Measurements from ENCODE around the gene GALNT15.

Gene GALNT15

DNA sequence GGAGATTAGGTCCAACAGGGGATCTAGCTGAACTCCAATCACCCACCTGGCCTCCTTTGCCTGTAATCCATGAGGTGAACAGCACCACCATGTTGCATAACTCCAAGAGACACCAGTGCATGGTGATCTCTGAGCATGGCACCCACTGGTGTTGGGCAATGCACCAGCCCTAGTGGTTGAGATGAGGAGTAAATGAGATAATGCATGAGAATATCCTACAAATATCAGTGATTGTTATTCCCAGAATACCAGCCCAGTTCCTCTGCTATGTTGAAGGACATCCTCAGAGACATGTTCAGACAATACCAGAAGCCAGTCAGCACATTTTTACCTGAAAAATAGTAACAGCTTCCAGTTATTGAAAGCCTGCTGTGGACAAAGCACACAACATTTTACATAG is 14.7 kb downstream of the GALNT15 start:
- DNase-seq = no peak

DNA sequence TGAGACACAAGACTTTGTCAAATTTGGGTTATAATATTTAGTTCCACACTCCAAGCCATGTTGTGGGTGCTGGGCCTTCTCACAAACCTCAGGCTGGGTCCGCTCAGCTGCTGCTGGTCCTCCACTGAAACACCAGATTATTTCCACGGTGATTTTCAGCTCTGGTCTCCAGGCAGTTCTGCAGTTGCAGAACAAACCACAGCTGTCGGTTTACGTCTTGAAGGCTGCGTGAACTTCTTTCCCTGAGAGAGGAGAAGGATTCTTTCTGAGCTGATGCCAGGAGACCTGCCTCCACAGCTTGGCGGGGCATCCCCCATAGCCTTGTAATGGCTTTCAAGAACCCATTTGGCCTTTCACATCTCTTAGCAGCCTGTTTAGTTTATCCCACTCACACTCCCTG is 16.2 kb downstream of the GALNT15 start:
- no peak for DNase-seq

DNA sequence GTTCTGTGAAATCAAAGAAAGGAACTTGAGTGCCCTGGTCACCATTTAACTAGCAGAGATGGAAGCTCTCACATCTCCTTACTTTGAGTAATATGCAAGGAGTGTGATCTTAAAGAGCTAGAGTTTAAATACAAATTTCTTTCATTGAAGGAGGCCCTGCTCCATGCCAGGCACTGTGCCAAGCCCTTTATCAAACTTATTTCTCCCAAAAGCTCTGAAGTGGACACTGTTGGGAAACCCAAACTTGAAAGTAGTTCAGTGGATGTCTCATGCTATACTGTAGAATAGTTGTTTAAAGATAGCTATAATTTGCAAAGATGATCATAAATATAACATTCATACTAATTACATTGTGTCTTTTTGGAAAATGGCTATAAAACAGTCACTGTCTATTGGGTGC is 17.1 kb downstream of the GALNT15 start:
- DNase-seq = no peak

DNA sequence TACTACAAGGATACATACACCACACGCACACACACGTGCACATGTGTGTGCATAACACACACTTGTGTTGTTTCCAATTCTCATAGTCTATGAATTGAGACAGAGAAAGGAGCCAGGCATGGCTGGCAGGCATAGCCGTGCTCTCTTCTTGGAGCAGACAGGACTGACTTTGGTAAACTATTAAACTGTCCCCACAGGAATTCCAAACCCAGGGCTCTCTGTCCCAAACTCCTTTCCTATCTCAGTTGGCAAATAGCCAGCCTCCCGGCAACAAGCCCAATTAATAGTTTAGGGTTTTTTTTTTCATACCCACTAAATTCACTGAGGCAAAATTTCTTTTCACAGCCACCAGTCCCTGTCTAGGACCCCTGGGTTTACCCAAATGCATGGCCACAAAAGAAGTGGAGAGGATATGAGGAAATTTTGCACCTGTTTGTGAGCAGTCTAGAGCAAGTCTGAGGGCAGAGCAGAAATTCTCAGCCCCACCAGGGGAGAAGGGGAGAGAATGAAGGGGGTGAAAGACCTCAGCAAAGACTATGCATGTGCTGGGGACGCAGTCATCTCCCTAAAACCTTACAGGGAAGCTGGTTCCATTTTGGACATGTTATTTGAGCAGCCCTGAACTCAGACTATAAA is 17.8 kb downstream of the GALNT15 start:
- DNase-seq = no peak

DNA sequence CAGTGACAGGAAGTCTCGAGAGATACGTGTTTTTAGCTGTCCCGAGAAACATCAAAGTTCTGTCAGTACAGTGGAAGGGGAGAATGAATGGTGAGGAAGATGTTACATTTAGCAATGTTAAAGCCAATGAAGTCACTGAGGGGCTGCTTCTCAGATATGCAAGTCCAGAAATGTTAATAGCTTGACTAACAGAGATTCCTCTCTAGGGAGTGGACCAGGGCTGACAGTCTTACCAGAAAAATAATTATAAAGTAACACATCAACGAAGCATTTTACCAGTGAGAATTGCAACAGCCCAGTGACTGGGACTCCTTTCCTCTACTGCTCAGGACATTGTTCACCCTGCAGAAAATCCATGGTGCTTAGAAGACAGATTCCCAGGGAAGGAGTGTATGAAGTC is 23.9 kb downstream of the GALNT15 start:
- no peak for DNase-seq

DNA sequence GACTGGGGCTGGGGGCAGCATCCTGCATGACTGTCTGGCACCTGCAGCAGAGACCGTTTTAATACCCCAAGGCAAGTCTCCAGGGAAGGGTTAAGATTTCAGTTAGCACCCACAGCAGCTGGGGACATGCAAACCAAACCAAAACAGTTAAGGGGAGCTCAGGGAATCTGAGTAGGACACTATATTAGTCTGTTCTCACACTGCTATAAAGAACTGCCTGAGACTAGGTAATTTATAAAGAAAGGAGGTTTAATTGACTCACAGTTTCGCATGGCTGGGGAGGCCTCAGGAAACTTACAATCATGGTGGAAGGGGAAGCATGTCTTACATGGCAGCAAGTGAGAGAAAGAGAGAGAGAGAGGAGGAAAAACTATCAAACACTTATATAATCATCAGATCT is 25.3 kb downstream of the GALNT15 start:
- no peak for DNase-seq

DNA sequence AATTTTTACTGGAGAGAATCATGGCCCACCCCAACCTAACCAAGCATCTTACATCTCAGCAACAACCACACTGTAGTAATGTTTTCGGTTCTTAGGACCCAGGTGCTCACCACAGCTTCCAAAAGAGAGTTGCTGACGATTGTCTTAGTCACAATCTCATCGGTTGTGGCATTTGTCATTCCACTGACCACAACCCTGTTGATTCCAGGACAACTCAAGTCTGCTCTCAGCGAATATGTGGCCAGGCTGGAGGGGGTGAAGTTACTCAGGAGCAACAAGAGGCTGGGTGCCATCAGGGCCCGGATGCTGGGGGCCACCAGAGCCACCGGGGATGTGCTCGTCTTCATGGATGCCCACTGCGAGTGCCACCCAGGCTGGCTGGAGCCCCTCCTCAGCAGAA is 25.9 kb downstream of the GALNT15 start:
- no peak for DNase-seq

DNA sequence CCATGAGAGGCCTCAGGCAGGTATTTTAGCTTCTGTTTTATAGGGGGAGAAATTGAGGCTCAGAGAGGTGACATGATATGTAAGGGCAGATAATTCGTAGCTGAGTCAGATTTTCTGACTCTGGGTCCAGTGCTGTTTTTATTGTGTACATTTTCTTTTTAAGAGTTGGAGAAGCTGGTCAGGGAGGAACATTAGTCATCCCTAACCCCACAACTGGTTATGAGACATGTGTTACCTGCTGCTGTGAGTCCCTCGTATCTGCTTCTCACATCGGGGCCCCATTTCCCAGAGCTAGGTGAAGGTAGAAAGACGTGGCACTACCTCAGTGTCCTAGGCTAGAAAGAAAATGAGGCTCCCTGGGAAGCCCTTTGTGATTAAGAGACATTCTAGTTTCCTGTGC is 28.6 kb downstream of the GALNT15 start:
- no peak for DNase-seq

DNA sequence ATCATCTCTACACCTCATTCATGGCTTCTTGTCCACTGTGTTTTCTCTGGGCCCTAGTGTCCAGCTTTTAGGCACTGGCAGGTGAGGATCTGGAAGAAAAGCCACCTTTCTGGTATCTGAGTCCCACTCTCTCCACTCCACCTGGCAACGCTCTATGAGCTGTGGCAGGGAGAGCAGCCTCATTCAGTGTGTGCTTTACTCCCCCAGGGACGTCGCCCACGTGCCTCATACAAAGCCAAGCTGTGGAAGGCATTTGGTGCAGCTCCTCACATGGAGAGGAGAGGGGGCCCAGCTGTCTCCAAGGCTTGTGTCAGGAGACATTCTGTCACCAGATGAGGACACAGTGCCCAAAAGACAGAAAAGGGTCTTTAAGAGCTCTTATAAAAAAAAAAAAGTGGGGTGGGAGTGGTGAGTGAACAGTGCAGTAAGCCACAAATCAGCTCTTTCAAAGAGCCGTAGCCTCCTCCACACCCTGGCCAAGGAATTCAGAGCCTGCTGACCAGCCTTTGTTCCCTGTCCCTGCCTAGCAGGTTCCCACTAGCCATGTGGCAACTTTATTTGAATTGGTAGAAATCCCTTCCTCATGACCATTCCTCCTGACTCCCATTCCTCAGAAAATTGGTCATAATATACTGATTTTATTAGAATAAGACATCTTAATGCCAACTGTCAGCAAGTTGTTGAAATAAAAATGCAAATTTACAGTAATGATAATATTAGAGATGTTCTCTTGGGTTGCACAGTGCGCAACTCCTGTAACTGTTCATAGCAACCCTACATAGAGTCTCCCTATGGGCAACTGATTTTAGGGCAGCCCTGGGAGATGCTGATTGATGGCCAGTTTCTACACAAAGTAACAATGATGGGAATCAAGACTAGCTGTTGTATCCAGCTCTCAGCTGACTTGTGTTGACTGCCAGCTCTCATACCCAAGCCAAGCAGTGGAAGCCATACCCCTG is 29.5 kb downstream of the GALNT15 start:
- no peak for DNase-seq

DNA sequence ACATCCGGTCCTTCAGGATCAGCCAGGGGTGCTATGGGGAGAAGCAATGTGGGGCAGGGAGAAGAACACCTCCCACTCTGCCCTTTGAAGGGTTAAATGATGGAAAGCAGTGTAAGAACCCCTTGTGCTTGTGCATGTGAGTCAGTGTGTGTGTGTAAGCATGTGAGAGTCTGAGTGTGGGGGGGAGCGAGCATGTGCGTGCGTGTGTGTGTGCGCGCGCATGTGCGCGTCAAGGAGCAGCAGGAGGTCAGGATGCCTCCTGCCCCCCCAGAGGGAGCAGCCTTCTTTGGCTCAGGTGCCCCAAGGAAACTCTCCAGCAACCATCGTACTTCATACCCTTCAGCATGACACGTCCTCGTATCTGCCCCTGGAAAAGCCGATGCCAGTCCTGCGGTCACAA is 30.3 kb downstream of the GALNT15 start:
- DNase-seq = no peak

DNA sequence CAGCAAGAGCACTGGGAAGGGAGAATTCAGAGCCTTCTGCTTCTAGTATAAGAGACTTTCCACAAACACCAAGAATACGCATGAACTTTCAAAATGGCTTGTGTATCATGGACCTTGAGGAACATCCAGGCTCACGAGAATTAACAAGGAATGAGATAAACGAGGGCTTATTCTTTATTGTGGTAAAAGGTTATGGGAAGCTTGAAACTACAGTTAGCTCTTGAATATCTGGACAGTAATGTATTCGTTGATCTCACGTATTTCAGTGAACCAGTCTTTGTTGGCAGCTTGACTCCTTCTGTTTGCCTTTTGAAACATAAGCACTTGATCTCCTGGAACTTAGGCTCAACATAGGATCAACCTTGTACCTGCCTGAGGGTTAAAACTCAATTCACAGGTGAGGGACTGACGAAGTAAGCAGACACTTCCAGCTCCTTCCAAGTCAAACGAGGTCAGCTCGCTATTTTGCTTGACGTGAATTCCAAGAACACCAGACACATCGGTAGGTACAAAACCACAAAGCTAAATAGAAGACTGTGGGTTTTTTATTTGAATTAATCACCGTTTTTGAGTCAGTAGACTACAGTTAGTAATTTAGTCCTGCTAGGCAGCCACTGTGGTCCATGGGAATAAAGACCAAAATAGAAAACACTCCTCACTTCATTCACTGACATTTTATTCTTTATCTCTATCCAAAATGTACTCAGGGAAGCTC is 30.8 kb downstream of the GALNT15 start:
- no peak for DNase-seq

DNA sequence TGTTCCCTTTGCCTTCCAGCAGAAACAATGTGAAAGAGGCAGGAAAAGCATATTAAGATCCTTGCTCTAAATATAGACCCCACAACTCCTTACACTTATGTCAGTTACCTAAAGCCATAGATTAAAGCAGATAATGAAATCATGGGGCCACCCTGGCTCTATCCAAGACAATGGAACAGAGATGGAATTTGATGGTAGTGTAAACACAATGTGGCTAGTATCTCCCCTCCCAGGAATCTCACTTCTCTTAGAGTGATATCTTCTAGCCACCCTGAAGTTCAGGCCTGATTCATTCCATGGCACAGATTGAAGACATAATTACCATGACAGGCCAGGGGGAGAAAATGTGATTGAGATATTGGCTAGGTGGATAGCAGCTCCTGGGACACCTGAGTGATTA is 32.6 kb downstream of the GALNT15 start:
- DNase-seq = no peak

DNA sequence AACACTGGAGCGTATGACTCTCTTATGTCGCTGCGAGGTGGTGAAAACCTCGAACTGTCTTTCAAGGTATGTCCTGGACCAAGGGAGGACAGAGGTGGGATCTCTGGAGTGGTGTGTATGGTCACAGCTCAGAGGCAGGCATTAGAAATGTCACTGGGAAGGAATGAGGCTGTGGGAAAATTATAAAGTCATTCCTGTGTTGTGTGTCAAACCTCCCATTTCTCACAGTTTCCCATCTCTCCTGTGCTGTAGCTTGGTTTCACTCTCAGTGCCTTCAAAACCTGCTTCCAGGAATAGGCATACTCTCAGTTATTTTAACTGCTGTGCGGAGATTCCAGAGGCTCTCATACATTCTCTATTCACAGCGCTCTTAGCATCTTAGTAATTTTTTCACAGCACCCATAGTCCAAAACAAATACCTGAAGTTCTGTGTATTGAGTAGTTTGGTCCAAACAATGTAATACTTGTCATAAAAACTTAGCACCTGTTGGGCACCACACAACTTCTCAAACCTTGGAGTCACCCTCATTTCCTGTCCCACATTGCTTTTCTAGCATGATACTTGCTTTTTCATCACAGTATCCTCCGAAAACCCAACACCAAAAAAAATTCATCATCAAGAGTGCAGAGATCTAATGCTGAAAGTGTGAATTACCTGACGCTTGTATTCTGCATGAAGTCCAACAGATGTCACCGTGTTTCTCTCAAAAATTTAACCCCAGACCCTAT is 36.9 kb downstream of the GALNT15 start:
- no peak for DNase-seq

DNA sequence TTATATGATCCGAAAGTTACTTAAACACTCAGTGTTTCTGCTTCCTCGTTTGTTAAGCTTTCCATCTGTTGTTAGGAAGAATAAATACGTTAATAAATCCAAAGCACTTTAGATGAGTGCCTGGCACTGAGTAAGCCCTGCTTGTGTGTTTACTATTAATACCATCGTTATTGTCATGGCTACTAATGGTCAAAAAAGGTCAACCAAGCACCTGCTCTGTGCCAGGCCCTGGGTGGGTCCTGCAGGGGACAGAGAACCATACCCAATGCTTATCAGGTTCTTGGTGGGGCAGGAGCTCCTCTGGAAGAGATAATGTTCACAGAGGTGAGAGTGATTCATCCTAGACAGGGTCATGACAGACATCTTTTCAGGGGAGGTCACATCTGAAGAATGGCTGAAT is 39.9 kb downstream of the GALNT15 start:
- DNase-seq = no peak

DNA sequence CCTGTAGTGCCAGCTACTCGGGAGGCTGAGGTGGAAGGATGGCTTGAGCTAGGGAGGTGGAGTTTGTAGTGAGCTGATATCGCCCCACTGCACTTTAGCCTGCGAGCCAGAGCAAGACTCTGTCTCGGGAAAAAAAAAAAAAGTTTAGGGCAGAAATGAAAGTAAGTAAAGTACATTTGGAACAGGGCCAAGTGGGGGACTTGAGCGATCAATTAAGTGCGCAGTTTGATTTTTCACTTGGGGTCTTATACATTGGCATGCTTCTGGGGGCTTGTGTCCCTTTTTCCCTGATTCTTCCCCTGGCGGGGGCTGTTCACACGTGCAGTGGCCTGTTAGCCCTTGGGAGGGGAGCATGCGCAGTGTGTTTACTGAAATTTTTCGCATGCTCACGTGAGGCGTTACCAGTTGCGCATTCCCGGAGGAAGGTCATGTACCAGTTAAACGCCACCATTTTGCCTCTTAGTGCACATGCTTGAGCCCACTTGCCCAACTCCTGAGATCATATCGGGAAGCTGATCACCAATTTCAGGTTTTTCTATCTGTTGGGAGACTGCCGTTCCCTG is 42.0 kb downstream of the GALNT15 start:
- DNase-seq = no peak

DNA sequence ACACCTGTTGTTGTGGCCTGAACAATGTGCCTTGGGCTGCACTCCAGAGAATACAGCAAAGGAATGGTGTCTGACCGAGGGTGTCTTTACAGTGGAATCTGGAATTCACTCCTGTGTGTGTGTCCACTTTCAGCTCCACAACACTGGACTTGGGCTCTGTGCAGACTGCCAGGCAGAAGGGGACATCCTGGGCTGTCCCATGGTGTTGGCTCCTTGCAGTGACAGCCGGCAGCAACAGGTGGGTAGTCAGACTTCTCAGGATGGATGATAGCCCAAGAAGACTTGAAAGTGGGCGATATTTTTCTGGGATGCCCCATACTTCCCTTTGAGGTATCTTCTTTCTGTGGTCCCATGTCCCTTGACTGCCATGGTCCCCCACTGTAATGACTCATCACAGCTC is 45.3 kb downstream of the GALNT15 start:
- DNase-seq = no peak

DNA sequence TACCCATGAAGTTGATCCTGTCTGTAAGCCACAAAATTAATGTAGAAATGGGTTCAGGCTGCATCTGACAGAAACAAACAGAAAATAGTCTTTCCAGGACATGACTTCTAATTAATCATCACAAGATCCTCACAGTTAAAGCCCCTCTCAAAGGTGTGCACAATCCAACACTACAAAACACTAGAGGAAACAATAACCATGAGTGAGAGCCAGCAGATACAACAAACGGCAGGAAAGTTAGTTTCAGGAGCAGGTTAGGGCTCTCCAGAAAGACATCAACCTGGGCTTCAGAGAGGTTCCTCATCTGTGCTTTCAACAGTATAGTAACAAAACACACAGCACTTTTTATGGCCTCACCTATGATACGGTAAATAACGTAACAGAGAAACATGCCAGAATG is 47.5 kb downstream of the GALNT15 start:
- DNase-seq = no peak

DNA sequence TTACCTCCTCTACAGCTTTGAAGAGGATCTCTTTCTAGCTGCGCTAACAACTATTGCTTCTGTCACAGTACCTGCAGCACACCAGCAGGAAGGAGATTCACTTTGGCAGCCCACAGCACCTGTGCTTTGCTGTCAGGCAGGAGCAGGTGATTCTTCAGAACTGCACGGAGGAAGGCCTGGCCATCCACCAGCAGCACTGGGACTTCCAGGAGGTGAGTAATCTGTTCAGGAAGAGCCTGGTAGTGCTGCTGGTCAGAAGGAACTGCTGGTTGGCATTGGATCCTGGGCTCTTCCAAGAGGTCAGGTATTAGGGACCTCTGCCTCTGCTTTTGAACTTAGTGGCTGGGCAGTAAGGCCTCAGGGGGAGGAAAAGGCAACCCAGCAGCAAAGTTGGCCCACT is 48.1 kb downstream of the GALNT15 start:
- DNase-seq = no peak

DNA sequence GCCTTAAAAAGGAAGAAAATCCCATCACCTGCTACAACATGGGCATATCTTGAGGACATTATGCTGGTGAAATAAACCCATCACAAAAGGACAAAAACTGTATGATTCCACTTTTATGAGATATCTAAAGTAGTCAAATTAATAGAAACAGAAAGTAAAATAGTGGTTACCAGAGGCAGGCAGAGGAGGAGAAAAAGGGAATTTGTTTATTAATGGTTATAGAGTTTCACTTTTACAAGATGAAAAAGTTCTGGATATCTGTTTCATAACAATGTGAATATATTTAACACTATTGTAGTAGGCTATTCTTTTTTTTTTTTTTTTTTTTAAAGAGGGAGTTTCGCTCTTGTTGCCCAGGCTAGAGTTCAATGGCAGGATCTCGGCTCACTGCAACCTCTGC is 49.8 kb downstream of the GALNT15 start:
- DNase-seq = no peak

DNA sequence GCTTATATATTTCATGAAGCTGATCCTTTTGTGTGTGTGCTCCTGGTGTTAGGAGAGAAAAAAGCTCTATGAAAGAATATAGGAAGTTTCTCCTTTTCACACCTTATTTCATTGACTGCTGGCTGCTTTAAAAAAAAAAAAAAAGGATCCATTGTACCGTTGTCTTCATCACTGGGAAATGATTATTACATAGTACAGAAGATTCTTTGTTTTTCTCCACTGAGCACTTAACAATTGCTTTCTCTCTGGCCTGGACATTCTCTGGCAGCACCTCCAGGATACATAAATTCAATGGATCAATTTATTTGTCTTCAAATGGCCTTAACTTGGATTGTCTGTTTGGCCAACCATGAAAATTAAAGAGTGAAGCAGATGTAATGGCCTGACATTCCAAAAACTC is 53.1 kb downstream of the GALNT15 start:
- DNase-seq = no peak

DNA sequence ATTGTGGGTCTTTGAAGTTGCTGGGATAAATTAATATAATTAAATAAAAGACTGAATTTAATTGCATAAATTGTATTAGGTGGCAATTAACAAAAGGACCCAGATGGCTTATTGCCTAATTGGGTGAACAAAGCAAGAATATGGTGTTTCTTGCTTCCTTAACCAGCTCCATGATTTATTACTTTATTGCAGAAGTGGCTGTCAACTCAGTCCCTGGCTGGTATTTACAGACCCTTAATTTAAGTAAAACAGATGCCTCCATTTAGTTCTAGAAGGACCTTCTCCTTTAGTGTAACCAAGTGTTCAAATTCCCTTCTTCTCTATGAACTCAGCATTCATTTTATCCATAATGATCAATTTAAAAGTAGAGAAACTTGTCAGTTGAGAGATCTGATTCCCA is 55.2 kb downstream of the GALNT15 start:
- DNase-seq = no peak

DNA sequence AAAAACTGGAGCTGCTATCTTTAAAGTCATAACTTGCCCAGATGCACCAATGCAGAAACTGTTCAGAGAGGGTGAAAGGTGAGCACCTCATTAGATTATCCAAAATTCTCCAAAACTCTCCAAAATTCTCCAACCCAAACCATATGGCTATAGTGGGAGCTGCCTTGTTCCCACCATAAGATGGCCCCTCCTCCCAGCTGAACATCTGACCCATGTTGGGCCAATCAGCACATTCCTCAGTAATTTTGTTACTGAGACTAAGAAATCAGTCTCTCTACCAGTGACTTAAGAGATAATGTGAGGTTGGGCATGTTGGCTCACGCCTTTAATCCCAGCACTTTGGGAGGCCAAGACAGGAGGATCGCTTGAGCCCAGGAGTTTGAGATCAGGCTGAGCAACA is 57.5 kb downstream of the GALNT15 start:
- DNase-seq = no peak

DNA sequence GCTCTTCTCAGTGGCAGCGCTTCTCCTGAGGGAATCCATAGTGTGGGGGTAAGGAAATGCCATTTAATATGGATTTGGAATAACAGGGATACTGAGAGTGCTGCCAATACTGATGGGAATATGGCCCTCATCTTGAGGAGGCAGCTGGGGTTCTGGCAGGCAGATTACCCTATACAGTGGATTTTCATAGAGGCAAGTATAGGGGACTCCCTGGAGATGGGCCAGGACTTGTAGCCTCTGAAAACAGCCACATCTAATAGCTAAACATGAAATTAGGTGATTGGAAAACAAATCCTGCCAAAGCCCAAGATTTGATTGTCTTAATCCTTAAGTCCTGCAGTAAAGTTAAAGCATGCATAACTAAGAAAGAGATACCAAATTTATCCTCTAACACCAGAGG is 59.3 kb downstream of the GALNT15 start:
- no peak for DNase-seq

Measured in activated naive CD4-positive, alpha-beta T cell (primary cell).